GM18907 (cell line): ENCODE results near the gene ASXL1.
"Not testable (repeated sequence)": the region's sequence is repeated elsewhere in the genome, so short reads cannot be mapped to it uniquely, and the experiment has no call there.

ENCODE experiments used
- ATAC-seq: cut with Tn5 transposase; IDR thresholded peaks from one replicate; pipeline ENCODE4 v1.9.1; 2021; ENCODE audit warnings: mild to moderate bottlenecking, moderate library complexity; ENCODE audit not compliant: unreplicated experiment

Gene ASXL1

DNA sequence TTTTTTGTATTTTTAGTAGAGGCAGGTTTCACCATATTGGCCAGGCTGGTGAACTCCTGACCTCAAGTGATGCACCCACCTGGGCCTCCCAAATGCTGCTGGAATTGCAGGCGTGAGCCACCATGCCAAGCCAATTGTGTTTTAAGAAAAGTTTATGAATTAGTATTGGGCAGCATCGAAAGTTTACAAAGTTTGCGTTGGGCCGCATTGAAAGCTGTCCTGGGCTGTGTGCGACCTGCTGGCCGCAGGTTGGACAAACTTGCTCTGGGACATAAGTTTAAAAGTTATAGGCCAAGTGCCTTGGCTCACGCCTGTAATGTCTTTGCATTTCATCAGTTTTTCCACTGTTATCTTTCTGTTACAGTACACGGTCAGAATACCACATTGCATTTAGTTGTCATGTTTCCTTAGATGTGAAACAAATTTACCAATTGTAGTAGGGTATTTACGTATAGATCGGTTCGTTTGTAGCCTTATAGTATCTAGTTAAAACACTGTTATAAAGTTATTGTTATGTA, 39.5 kb downstream of the ASXL1 start:
- ATAC-seq: no peak

DNA sequence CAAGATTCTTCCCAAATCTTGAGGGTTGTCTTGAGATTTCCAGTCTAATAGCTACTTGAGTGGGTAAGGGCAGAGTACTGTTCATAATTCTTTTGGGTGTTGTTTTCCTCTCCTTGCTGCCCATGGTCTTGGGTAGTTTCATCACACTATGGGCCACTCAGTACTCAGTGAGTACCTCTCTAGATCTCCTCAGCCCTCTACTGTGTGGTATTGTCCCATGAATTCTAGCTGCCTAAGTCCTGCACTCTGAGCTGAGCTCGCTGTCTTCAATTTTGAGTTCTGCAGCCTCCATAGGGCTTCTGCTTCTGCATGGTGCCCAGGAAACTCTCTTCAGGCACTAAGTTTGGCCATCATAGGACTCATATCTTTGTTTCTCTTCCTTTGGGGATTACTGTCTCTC, 42.3 kb downstream of the ASXL1 start:
- ATAC-seq: no peak

DNA sequence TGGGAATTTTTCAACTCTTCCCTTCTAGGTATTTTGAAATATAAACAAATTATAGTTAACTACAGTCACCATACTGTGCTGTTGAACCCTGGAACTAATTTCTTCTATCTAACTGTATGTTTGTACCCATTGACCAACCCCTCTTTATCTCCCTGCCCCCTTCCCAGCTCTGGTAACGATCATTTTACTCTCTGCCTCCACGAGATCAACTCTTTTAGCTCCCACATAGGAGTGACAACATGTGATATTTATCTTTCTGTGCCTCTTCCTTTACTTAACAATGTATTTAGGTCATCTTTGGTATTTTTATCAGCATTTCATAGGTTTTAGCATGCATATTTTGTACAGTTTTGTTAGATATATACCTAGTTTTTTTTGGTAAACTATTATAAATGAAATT, 45.9 kb downstream of the ASXL1 start:
- no peak for ATAC-seq

DNA sequence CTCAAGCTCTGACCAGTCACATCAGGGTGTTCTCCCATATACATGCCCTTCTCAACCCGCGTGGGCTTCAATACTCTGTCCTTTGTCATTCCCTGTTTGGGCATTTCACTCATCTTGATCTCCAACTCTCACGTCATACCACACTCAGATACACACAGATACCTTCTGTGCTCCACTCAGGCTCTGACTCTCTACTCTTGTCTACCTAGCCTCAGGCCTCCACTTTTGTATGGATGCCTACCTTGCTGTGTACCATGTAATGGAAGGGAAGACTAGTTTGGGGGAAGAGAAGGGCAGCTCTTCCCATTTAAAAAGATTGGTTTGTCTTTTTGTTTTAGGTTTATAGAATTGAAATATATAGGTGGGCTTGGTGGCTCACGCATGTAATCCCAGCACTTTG, 48.6 kb downstream of the ASXL1 start:
- ATAC-seq: no peak

DNA sequence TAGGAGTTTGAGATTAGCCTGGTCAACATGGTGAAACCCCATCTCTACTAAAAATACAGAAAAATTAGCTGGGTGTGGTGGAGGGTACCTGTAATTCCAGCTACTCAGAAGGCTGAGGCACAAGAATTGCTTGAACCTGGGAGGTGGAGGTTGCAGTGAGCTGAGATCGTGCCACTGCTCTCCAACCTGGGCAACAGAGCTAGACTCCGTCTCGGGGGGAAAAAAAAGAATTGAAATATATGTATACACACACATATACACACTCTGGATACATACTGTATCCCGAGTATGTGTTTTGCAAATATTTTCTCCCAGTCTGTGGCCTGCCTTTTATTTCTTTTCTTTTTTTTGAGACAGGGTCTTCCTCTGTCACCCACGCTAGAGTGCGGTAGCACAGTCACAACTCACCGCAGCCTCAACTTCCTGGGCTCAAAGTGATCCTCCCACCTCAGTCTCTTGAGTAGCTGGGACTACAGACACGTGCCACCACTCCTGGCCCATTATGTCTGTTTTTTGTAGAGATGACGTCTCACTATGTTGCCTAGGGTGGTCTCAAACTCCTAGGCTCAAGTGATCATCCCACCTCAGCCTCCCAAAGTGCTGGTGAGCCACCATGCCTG, 49.1 kb downstream of the ASXL1 start:
- ATAC-seq: not testable (repeated sequence)

DNA sequence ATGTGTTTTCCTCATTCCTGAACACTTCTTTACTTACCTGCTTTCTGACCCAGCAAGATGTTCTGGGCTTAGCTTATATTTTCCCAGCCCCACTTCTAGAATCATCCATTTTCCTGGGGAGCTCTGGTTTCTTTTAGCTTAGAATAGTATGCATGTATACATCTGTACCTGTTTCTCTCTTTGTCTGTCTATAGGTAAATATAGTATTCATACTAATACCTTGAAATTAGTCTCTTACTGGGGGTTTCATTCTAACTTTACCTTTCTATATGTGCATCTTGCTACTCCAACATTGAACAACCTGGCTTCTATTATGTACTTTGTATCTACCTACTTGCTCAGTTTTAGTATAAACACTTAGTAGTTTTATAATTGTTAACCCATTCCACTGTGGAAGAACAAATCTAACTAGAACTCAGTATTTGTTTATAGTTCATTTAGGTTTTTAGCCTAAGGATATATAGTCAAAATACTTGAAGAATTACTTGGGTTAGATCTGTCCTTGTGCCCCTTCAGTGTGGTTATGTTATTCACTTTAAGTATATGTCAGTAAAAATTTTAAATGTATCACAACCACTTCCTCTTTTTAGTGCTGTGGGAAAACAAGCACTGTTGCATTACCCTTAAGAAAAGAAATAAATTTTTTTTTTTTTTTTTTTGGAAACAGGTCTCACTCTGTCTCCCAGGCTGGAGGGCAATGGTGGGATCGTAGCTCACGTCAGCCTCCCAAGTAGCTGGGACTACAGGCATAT, 54.0 kb downstream of the ASXL1 start:
- ATAC-seq: no peak

DNA sequence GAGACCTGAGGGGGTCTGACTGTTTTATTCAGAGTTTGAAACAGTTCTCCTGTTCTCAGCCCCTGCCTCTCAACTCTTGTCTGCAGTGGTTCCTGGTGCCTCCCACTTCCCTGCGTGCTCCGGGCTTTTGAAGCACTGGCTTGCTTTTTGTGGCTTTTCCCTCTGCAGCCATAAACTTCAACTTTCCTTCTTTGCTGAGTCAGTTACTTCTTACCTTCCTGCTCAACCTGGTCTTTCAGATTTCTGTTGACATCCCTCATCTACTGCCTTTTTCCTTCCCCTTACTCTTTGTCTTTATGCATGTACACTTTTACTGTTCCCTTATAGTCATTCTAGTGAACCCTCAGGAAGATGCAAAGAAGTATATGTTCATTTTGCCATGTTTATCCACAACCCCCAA, 57.4 kb downstream of the ASXL1 start:
- ATAC-seq: no peak

DNA sequence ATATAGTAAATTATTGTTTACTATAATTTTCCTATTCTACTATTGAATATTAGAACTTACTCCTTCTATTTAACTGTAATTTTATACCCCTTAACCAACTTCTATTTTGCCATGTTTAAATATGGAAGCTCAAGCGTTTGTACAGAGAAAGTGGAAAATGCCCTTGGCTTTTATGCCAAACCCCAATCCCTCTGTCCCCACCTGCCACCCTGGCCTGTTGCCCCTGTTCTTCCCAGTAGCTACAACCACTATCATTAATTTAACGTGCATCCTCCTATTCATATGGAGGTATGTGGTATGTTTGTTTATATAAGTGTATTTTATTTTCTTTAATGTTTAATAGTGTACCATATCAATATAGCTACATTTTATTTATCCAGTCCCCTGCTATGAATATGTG, 58.1 kb downstream of the ASXL1 start:
- ATAC-seq: no peak

DNA sequence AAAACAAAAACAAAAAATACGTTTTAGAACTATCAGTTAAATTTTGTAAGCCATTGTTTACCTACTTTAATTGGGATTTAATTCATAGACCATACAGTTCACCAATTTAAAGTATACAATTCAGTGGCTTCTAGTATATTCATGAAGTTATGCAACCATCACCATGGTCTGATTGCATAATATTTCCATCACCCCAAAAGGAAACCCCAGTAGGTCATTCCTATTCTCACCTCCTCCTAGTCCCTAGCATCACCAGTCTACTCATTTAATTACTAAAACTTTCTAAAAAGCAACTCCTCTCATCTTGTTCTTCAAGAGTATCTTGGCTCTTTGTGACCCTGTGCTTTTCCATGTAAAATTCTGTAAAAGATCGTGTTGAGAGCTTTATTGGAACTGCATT, 60.2 kb downstream of the ASXL1 start:
- no peak for ATAC-seq

DNA sequence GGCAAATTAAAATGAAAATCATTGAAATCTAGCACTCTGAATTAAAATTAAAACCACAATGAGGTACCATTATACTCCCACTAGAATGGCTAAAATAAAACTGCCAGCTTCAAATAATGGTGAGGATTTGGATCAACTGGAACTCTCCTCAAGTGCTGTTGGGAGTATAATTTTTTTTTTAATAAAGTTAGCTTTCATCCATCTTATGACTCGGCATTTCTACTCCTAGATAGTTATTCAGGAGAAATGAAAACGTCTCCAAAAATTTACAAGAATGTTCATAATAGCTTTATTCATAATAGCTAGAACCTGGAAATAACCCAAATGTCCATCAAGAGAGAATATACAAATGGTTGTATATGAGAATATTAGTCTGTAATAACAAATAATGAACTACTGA, 63.2 kb downstream of the ASXL1 start:
- no peak for ATAC-seq

DNA sequence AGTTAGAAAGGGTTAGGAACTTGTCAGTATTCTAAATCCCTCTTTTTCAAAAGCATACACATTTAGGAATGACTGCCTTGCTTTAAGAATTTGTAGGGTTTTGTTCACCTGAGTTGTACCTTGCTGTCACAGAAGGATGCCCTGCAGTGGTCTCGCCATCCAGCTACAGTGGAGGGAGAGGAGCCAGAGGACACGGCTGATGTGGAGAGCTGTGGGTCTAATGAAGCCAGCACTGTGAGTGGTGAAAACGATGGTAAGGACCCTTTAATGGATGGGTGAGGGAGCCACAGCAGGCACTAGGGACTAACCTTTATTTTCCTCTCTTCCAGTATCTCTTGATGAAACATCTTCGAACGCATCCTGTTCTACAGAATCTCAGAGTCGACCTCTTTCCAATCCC, 69.9 kb downstream of the ASXL1 start:
- ATAC-seq: no peak

DNA sequence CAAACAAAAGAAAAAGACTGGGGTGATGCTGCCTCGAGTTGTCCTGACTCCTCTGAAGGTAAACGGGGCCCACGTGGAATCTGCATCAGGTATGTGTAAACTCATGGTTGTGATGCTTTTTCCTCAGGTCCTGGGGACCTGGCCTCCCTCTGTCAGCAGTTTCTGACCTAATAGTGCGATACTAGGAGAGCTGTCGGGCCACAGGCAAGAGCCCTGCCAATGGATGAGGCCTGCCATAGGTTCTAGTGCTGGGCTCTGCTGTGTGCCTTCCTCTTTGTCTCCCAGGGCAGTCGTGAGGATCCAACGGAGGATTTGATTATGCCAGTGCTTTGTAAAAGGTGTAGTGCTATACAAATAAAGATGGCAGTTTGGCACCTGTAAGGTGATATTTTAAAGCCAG, 71.2 kb downstream of the ASXL1 start:
- no peak for ATAC-seq

DNA sequence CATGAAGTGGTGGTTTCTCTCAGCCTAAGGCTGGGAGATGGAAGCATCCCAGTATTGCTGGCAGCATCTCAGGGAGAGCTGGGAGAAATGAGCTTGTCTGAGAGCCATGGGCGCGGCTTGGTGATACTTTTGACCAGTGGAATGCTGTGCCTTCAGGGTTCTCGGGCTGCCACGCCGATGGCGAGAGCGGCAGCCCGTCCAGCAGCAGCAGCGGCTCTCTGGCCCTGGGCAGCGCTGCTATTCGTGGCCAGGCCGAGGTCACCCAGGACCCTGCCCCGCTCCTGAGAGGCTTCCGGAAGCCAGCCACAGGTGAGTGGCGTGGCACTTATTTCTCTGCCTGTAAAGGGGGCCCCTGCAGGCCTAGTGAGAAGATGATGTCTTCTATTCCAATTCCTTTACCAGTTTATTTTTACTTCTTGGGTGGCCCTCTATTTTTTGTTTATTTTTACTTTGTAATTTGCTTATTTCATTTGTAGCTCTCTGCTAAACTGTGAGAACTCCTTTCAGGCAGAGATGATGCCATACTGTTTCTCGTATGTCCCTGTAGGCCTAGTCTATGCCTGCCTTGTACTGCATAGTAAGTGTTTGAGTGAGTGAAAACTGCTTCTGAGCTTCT, 71.7 kb downstream of the ASXL1 start:
- no peak for ATAC-seq

DNA sequence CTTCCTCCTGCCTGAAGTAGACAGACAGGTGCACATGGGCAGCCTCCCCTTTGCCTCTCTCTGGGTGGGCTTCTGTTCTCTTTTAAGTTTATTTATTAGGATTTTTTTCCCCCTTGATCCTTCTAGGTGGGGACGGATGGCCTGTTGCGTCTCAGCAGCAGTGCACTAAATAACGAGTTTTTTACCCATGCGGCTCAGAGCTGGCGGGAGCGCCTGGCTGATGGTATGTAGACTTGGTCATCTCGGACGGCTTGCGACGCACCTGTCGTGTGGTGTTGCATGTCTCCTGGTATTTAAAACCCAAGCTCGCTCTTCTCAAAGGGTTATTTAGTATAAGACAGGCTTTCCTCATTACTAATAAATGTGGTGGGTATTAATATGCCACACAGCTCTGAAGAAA, 73.3 kb downstream of the ASXL1 start:
- no peak for ATAC-seq

DNA sequence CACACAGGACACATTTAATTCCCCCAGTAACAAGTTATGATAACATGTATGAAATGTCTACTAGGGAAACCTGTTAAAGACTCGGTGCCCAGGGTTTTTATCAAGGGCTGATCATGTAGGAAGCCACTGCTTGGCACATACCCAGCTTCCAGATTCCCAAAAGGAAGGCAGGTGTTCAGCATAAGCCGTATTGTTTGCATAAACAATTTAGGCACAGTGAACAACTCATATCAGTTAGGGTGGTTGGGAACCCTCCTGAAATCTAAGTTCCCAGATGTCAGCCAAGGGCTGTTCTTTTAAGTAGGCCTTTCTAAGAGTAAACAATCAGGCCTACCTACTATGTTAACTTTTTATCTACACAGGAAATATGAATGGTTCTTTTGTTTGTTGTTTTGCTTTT, 74.1 kb downstream of the ASXL1 start:
- no peak for ATAC-seq

DNA sequence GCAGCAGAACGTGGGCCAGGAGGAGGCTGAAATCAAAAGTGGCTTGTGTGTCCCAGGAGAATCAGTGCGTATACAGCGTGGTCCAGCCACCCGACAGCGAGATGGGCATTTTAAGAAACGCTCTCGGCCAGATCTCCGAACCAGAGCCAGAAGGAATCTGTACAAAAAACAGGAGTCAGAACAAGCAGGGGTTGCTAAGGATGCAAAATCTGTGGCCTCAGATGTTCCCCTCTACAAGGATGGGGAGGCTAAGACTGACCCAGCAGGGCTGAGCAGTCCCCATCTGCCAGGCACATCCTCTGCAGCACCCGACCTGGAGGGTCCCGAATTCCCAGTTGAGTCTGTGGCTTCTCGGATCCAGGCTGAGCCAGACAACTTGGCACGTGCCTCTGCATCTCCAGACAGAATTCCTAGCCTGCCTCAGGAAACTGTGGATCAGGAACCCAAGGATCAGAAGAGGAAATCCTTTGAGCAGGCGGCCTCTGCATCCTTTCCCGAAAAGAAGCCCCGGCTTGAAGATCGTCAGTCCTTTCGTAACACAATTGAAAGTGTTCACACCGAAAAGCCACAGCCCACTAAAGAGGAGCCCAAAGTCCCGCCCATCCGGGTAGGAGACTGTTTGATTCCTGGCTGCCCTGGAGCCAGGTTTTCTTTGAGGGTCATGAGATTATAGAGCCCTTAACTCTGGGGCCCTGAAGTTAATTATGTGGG, 75.3 kb downstream of the ASXL1 start:
- no peak for ATAC-seq

DNA sequence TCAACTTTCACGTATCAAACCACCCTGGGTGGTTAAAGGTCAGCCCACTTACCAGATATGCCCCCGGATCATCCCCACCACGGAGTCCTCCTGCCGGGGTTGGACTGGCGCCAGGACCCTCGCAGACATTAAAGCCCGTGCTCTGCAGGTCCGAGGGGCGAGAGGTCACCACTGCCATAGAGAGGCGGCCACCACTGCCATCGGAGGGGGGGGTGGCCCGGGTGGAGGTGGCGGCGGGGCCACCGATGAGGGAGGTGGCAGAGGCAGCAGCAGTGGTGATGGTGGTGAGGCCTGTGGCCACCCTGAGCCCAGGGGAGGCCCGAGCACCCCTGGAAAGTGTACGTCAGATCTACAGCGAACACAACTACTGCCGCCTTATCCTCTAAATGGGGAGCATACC, 76.3 kb downstream of the ASXL1 start:
- no peak for ATAC-seq

DNA sequence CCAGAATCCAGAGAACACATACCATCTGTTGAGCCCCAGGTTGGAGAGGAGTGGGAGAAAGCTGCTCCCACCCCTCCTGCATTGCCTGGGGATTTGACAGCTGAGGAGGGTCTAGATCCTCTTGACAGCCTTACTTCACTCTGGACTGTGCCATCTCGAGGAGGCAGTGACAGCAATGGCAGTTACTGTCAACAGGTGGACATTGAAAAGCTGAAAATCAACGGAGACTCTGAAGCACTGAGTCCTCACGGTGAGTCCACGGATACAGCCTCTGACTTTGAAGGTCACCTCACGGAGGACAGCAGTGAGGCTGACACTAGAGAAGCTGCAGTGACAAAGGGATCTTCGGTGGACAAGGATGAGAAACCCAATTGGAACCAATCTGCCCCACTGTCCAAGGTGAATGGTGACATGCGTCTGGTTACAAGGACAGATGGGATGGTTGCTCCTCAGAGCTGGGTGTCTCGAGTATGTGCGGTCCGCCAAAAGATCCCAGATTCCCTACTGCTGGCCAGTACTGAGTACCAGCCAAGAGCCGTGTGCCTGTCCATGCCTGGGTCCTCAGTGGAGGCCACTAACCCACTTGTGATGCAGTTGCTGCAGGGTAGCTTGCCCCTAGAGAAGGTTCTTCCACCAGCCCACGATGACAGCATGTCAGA, 77.4 kb downstream of the ASXL1 start:
- ATAC-seq: no peak

DNA sequence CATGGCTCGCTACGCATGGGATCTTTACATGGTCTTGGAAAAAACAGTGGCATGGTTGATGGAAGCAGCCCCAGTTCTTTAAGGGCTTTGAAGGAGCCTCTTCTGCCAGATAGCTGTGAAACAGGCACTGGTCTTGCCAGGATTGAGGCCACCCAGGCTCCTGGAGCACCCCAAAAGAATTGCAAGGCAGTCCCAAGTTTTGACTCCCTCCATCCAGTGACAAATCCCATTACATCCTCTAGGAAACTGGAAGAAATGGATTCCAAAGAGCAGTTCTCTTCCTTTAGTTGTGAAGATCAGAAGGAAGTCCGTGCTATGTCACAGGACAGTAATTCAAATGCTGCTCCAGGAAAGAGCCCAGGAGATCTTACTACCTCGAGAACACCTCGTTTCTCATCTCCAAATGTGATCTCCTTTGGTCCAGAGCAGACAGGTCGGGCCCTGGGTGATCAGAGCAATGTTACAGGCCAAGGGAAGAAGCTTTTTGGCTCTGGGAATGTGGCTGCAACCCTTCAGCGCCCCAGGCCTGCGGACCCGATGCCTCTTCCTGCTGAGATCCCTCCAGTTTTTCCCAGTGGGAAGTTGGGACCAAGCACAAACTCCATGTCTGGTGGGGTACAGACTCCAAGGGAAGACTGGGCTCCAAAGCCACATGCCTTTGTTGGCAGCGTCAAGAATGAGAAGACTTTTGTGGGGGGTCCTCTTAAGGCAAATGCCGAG, 78.2 kb downstream of the ASXL1 start:
- ATAC-seq: no peak

DNA sequence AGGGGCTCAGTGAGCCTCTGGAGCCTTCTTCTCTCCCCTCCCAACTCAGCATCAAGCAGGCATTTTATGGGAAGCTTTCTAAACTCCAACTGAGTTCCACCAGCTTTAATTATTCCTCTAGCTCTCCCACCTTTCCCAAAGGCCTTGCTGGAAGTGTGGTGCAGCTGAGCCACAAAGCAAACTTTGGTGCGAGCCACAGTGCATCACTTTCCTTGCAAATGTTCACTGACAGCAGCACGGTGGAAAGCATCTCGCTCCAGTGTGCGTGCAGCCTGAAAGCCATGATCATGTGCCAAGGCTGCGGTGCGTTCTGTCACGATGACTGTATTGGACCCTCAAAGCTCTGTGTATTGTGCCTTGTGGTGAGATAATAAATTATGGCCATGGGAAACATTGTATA, 78.8 kb downstream of the ASXL1 start:
- no peak for ATAC-seq
